ENCODE results near the gene GPR89B. TPM values are rescaled to one million over a fixed set of nuclear protein-coding genes. Genes with fewer than 3 reads are reported as not detected.

Gene GPR89B
- polyA plus RNA-seq, 1 donor (not counting 4 experiments of a cell fraction or from before 2014, with no cell fraction given), result 34.0 TPM

DNA sequence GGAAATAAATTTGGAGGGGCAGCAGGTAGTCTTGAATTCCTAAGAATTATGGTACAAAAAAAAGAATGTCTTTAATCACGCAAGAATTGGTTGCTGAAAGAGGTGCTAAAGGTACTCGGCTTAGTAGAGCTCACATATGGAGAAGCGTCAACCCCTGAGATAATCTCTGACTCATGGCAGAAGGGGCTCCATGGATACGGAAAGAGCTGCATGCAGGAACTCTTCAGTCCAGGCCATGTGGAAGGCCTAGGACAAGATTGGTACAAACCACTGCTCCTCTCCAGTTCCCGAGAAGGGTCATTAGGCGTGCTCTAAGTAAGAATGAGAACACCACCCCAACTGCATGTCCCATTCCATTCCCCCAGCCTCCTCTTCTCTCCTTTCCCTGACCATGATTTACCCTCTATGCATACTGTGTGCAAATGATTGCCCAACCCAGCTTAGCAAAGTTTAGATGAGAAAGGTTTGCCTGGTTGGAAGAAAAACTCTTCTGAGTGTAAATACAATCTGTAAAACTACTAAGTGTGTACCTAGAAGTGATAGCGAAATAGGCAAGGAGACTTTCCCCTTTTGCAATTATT is 14.8 kb upstream of the GPR89B start:
- no peaks in the 10 kb centered on the region for H3K79me2 ChIP-seq (ENCODE audit: control insufficient read depth, insufficient read depth, low read length)
- no peak overlapping the region for H3K4me3 ChIP-seq (ENCODE audit: control insufficient read depth in 2 of 3, extremely low read depth in 1 of 3, insufficient read depth in 2 of 3, low read depth in 1 of 3, low read length in 3 of 3)
- H3K27ac ChIP-seq (ENCODE audit: control insufficient read depth, insufficient read depth, low read length), result no peak overlapping the region
- H2AFZ ChIP-seq (ENCODE audit: control insufficient read depth, low read length), result no peak overlapping the region
- H3K4me1 ChIP-seq (ENCODE audit: control insufficient read depth, extremely low read depth, insufficient read depth, low read length), result no peaks in the 10 kb centered on the region
- H3K27me3 ChIP-seq (ENCODE audit: control insufficient read depth, extremely low read depth, insufficient read depth, low read length), result peaks cover 4% of the 10 kb centered on the region
- no peak for DNase-seq (ENCODE audit: low read depth, low spot score)
- FAIRE-seq, result no peak
- H3K4me2 ChIP-seq (ENCODE audit: control insufficient read depth, extremely low read depth, insufficient read depth, low read depth, low read length), result no peak overlapping the region
- H3K9me1 ChIP-seq (ENCODE audit: control insufficient read depth, extremely low read depth, insufficient read depth, low read length), result no peaks in the 10 kb centered on the region
- no peaks in the 10 kb centered on the region for H3K9me3 ChIP-seq (ENCODE audit: control insufficient read depth, low read depth, low read length)
- no peak overlapping the region for H3K9ac ChIP-seq (ENCODE audit: control insufficient read depth, extremely low read depth, insufficient read depth, low read length)
- dilution Hi-C loops (cut with MboI; ENCODE audit: extremely low pct_ligation_motif_present, low sequenced_read_pairs), result no loop called here
- TF ChIP-seq CTCF (optimal IDR thresholded peaks at IDR 0.05 in 1 of 3, IDR thresholded peaks at IDR 0.05 in 1 of 3, conservative IDR thresholded peaks at IDR 0.05 in 1 of 3; ENCODE audit: extremely low read depth in 1 of 3, insufficient read depth in 2 of 3, low read length in 3 of 3) (no peak), EZH2 (IDR thresholded peaks at IDR 0.05; ENCODE audit: low read length) (no peak)
- H4K20me1 ChIP-seq (ENCODE audit: control insufficient read depth, extremely low read depth, insufficient read depth, low read length), result no peaks in the 10 kb centered on the region
- H3K36me3 ChIP-seq (ENCODE audit: control insufficient read depth in 2 of 2, extremely low read depth in 1 of 2, insufficient read depth in 2 of 2, low read length in 2 of 2), result no peaks in the 10 kb centered on the region

DNA sequence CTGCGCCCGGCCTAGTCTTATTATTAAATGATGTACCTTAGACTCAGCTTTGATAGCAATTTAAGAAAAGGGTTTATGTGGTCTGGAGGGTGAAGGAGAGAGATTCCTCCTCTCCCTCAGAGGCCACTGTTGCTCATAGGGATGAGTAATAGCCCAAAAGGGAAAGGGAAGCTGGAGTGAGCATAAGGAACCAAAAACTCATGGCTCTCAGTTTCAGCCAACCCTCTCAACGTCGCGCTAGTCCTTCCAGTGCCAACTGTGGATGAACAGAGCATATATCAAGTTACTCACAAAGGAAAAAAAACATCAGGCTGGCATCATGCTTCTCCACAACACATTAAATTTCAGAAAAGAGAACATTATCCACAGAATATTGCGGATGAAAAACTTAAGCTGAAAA is 8.3 kb upstream of the GPR89B start:
- no peak overlapping the region for H2AFZ ChIP-seq (ENCODE audit: control insufficient read depth, low read length)
- no peak for FAIRE-seq

More for the DNA sequence above, 8.3 kb upstream of the GPR89B start:
- H3K36me3 ChIP-seq (ENCODE audit: control insufficient read depth in 2 of 2, extremely low read depth in 1 of 2, insufficient read depth in 2 of 2, low read length in 2 of 2), result no peaks in the 10 kb centered on the region
- H3K4me2 ChIP-seq (ENCODE audit: control insufficient read depth, extremely low read depth, insufficient read depth, low read depth, low read length), result no peak overlapping the region
- no peaks in the 10 kb centered on the region for H3K9me3 ChIP-seq (ENCODE audit: control insufficient read depth, low read depth, low read length)
- no peaks in the 10 kb centered on the region for H3K9me1 ChIP-seq (ENCODE audit: control insufficient read depth, extremely low read depth, insufficient read depth, low read length)
- no peak overlapping the region for H3K4me3 ChIP-seq (ENCODE audit: control insufficient read depth in 2 of 3, extremely low read depth in 1 of 3, insufficient read depth in 2 of 3, low read depth in 1 of 3, low read length in 3 of 3)
- TF ChIP-seq CTCF (optimal IDR thresholded peaks at IDR 0.05 in 1 of 3, IDR thresholded peaks at IDR 0.05 in 1 of 3, conservative IDR thresholded peaks at IDR 0.05 in 1 of 3; ENCODE audit: extremely low read depth in 1 of 3, insufficient read depth in 2 of 3, low read length in 3 of 3), result no peak
- TF ChIP-seq EZH2 (IDR thresholded peaks at IDR 0.05; ENCODE audit: low read length), result no peak
- no peak overlapping the region for H3K27ac ChIP-seq (ENCODE audit: control insufficient read depth, insufficient read depth, low read length)
- DNase-seq (ENCODE audit: low read depth, low spot score), result no peak
- H3K4me1 ChIP-seq (ENCODE audit: control insufficient read depth, extremely low read depth, insufficient read depth, low read length), result no peaks in the 10 kb centered on the region
- H3K9ac ChIP-seq (ENCODE audit: control insufficient read depth, extremely low read depth, insufficient read depth, low read length), result no peak overlapping the region
- no peaks in the 10 kb centered on the region for H4K20me1 ChIP-seq (ENCODE audit: control insufficient read depth, extremely low read depth, insufficient read depth, low read length)
- H3K79me2 ChIP-seq (ENCODE audit: control insufficient read depth, insufficient read depth, low read length), result no peaks in the 10 kb centered on the region
- peaks cover 4% of the 10 kb centered on the region for H3K27me3 ChIP-seq (ENCODE audit: control insufficient read depth, extremely low read depth, insufficient read depth, low read length)
- dilution Hi-C loops (cut with MboI; ENCODE audit: extremely low pct_ligation_motif_present, low sequenced_read_pairs), result no loop called here

All from keratinocyte (primary cell).